ENCODE data around the gene RPL27.

- TF ChIP-seq CTCF (IDR thresholded peaks at IDR 0.05 in 4 of 5, conservative IDR thresholded peaks at IDR 0.05 in 1 of 5) (no peak), POLR2A (IDR thresholded peaks at IDR 0.05) (no peak)
Observed at GRCh38 chr17:43030137-43030767, 32.0 kb downstream of the RPL27 start.
